PC-3 (cell line): ENCODE results near the gene CCDC197. TPM values are rescaled to one million over a fixed set of nuclear protein-coding genes. Genes with fewer than 3 reads are reported as not detected.

Experiments used
- ATAC-seq: fragments of 200-7000 bp; cut with Tn5 transposase; 2 replicates; pipeline ENCODE4 v1.9.1; 2020; ENCODE audit warnings: mild to moderate bottlenecking, moderate library complexity
- BruUV-seq: library from RNA; stranded (reverse); fragments of 400-500 nt; replicated peaks from 2 replicates; lab custom pipeline; 2021; lab: Mats Ljungman, UMichigan
- CTCF ChIA-PET: fragments of 300-600 bp; sonication (Branson Sonifier 250); formaldehyde crosslinking; loops from one replicate; lab custom pipeline; 2022; ENCODE audit warnings: antibody characterized with exemption; lab: Charles Lee
- POLR2A ChIA-PET: fragments of 300-600 bp; sonication (Branson Sonifier 250); formaldehyde crosslinking; loops from one replicate; lab custom pipeline; 2022; ENCODE audit warnings: antibody characterized with exemption; ENCODE audit not compliant: unreplicated experiment; lab: Charles Lee
- DNase-seq: peaks from one replicate; pipeline ENCODE4 v3.0.0-alpha.2; 2015
- H2AFZ ChIP-seq: fragments of 300-600 bp; sonication (generic); 2 replicates; pipeline ENCODE4 v1.6.0; 2016; ENCODE audit warnings: antibody characterized with exemption, low read length
- H3F3A ChIP-seq: fragments of 300-600 bp; sonication (generic); one replicate; pipeline ENCODE4 v1.6.0; 2017; ENCODE audit warnings: antibody characterized with exemption, low read length, control low read depth, mild to moderate bottlenecking; ENCODE audit not compliant: unreplicated experiment
- H3K27ac ChIP-seq: fragments of 300-600 bp; sonication (generic); 2 replicates; pipeline ENCODE4 v1.5.1; 2016; ENCODE audit warnings: mild to moderate bottlenecking, low read length
- H3K27me3 ChIP-seq: fragments of 300-600 bp; sonication (generic); 2 replicates; pipeline ENCODE4 v1.6.1; 2016; ENCODE audit warnings: low read length, mixed read lengths
- H3K36me3 ChIP-seq: fragments of 300-600 bp; sonication (generic); 2 replicates; pipeline ENCODE4 v1.6.1; 2016; ENCODE audit warnings: low read depth, mixed run types, low read length, mixed read lengths
- H3K4me1 ChIP-seq: fragments of 300-600 bp; sonication (generic); 2 replicates; pipeline ENCODE4 v1.5.1; 2016; ENCODE audit warnings: low read length; ENCODE audit not compliant: insufficient read depth
- H3K4me2 ChIP-seq: fragments of 300-600 bp; sonication (generic); 2 replicates; pipeline ENCODE4 v1.6.0; 2016; ENCODE audit warnings: low read length
- H3K4me3 ChIP-seq: fragments of 300-600 bp; sonication (generic); 2 replicates; pipeline ENCODE4 v1.5.1; 2016; ENCODE audit warnings: mild to moderate bottlenecking, low read length, mixed read lengths
- H3K79me2 ChIP-seq: fragments of 300-600 bp; sonication (generic); 2 replicates; pipeline ENCODE4 v1.6.1; 2017; ENCODE audit warnings: low read length, mixed read lengths
- H3K9ac ChIP-seq: fragments of 300-600 bp; sonication (generic); 2 replicates; pipeline ENCODE4 v1.6.0; 2016; ENCODE audit warnings: mild to moderate bottlenecking, low read length
- H3K9me2 ChIP-seq: fragments of 300-600 bp; sonication (generic); replicated peaks from 2 replicates; pipeline ENCODE4 v1.6.1; 2016; ENCODE audit warnings: mixed run types, low read length, mixed read lengths
- H3K9me3 ChIP-seq: fragments of 300-600 bp; sonication (generic); 2 replicates; pipeline ENCODE4 v1.6.1; 2016; ENCODE audit warnings: low read length, mixed read lengths
- H4K20me1 ChIP-seq: fragments of 300-600 bp; sonication (generic); 2 replicates; pipeline ENCODE4 v1.6.1; 2016; ENCODE audit warnings: low read length, mixed read lengths
- CTCF ChIP-seq: fragments of 300-600 bp; sonication (generic); conservative IDR thresholded peaks from 2 replicates; pipeline ENCODE4 v1.5.1; 2017; ENCODE audit warnings: antibody characterized with exemption, low read depth, mild to moderate bottlenecking, low read length
- EZH2 ChIP-seq: fragments of 300-600 bp; sonication (generic); IDR thresholded peaks from one replicate; pipeline ENCODE4 v1.6.1; 2017; ENCODE audit warnings: antibody characterized with exemption, mild to moderate bottlenecking, low read length; ENCODE audit not compliant: unreplicated experiment
- EZH2phosphoT487 ChIP-seq: fragments of 300-600 bp; sonication (generic); IDR thresholded peaks from 2 replicates; pipeline ENCODE4 v1.6.1; 2018; ENCODE audit warnings: mild to moderate bottlenecking, antibody characterized with exemption, low read length, borderline replicate concordance
- intact Hi-C: fragments of 100-400 bp; cut with micrococcal nuclease; formaldehyde crosslinking; loops from 2 replicates; pipeline ENCODE4 v1.9.0; 2023
- total RNA-seq: library from RNA; depleted of rRNA; stranded (reverse); fragments of >200 nt; gene quantifications from 2 replicates; pipeline ENCODE4 v1.2.3, GENCODE V29; 2014

The CCDC197 gene
- total RNA-seq, 1 experiment from 2014 or later = not detected

- H3K27ac ChIP-seq = no peak overlapping the region
- ATAC-seq (no peak), DNase-seq (no peak)
- TF ChIP-seq EZH2 = no peak
- no peak for TF ChIP-seq CTCF
- intact Hi-C loops = no loop called here
- BruUV-seq = no TSS peak
- H2AFZ ChIP-seq = no peak overlapping the region
- no peak overlapping the region for H3K4me3 ChIP-seq
- no peaks in the 10 kb centered on the region for H3K79me2 ChIP-seq
- peaks cover 64% of the 10 kb centered on the region for H3K36me3 ChIP-seq
- no peak overlapping the region for H3K4me2 ChIP-seq
- H3F3A ChIP-seq = no peaks in the 10 kb centered on the region
- ChIA-PET POLR2A (no interaction called here), CTCF (no interaction called here)
- H3K9me3 ChIP-seq = no peaks in the 10 kb centered on the region
- H4K20me1 ChIP-seq = peaks cover 4% of the 10 kb centered on the region; the same call in 1 of the 2 replicates
- H3K9ac ChIP-seq = no peak overlapping the region
- H3K27me3 ChIP-seq = no peaks in the 10 kb centered on the region
- H3K9me2 ChIP-seq = no peaks in the 10 kb centered on the region
- H3K4me1 ChIP-seq = no peaks in the 10 kb centered on the region
Observed at GRCh38 chr14:94049625-94050023, 52.5 kb downstream of the CCDC197 start.

GRCh38 chr14:94050231-94050880 lies 53.3 kb downstream of the CCDC197 start:
- H3K36me3 ChIP-seq = peaks cover 64% of the 10 kb centered on the region
- DNase-seq = no peak

More at GRCh38 chr14:94050231-94050880, 53.3 kb downstream of the CCDC197 start:
- intact Hi-C loops = no loop called here
- H3K79me2 ChIP-seq = no peaks in the 10 kb centered on the region
- no peak for ATAC-seq
- BruUV-seq = no TSS peak
- no peaks in the 10 kb centered on the region for H3K27me3 ChIP-seq
- H3K9me3 ChIP-seq = no peaks in the 10 kb centered on the region
- no peak overlapping the region for H3K4me3 ChIP-seq
- H3K4me2 ChIP-seq = no peak overlapping the region
- H2AFZ ChIP-seq = no peak overlapping the region
- H3K9ac ChIP-seq = no peak overlapping the region
- CTCF ChIA-PET = interaction anchor here (0.6 kb wide), 1 partner anchor 31 kb away, joined by 11 read pairs; the partner anchor contains the start of genes DDX24 and IFI27L1
- TF ChIP-seq EZH2 (no peak), CTCF (no peak), EZH2phosphoT487 (no peak)
- POLR2A ChIA-PET = no interaction called here
- H3F3A ChIP-seq = no peaks in the 10 kb centered on the region
- no peak overlapping the region for H3K27ac ChIP-seq
- peaks cover 4% of the 10 kb centered on the region; the same call in 1 of the 2 replicates for H4K20me1 ChIP-seq
- H3K9me2 ChIP-seq = no peaks in the 10 kb centered on the region
- no peaks in the 10 kb centered on the region for H3K4me1 ChIP-seq
